Suprapubic skin (tissue), 4 donors: Measurements from ENCODE around the gene COPS3. TPM values are rescaled to one million over a fixed set of nuclear protein-coding genes. Genes with fewer than 3 reads are reported as not detected.
A peak's percentile ranks its signal among the peaks of the same experiment; 100 is the strongest.

Source experiments
- DNase-seq, 2 donors: peaks; one replicate each; pipeline ENCODE4 v3.0.0-alpha.2; 2019; ENCODE audit warnings: low spot score in 2 of 2
- H3K27ac ChIP-seq: fragments of 200-600 bp; sonication (generic); one replicate; pipeline ENCODE4 v1.5.1; 2019
- H3K27me3 ChIP-seq: fragments of 200-600 bp; sonication (generic); one replicate; pipeline ENCODE4 v1.5.1; 2019
- H3K36me3 ChIP-seq: fragments of 200-600 bp; sonication (generic); one replicate; pipeline ENCODE4 v1.5.1; 2019
- H3K4me1 ChIP-seq: fragments of 200-600 bp; sonication (generic); one replicate; pipeline ENCODE4 v1.5.1; 2019
- H3K4me3 ChIP-seq: fragments of 200-600 bp; sonication (generic); one replicate; pipeline ENCODE4 v1.5.1; 2019; ENCODE audit warnings: mild to moderate bottlenecking
- H3K9me3 ChIP-seq: fragments of 200-600 bp; sonication (generic); one replicate; pipeline ENCODE4 v1.5.1; 2019
- EP300 ChIP-seq: sonication (generic); formaldehyde crosslinking; IDR thresholded peaks from one replicate; pipeline ENCODE4 v1.6.1; 2017; ENCODE audit warnings: antibody characterized with exemption
- POLR2A ChIP-seq, 2 donors: fragments of 450-650 bp; IDR thresholded peaks; one replicate each; pipeline ENCODE4 v1.6.1; 2017; ENCODE audit warnings: antibody characterized with exemption in 2 of 2, mild to moderate bottlenecking in 2 of 2, moderate library complexity in 2 of 2
- POLR2AphosphoS5 ChIP-seq, 3 donors: sonication (generic); formaldehyde crosslinking; IDR thresholded peaks; one replicate each; pipeline ENCODE4 v1.6.1; 2017; ENCODE audit warnings: antibody characterized with exemption in 3 of 3
- WGBS: methylation state at CpG from one replicate; pipeline ENCODE4 v1.1.5; 2018; 5-methylcytosine and 5-hydroxymethylcytosine counted together
- total RNA-seq, 4 donors: library from RNA; depleted of rRNA; stranded (reverse); fragments of >200 nt; gene quantifications; one replicate each; pipeline ENCODE4 v1.1.0, GENCODE V29; 2016
- TF ChIP-seq, protein P1 (sequence below), 2 donors: fragments of 200-600 bp in 1 of 2; fragments of 450-650 bp in 1 of 2; sonication (generic) in 1 of 2; IDR thresholded peaks; one replicate each; pipeline ENCODE4 v1.5.1; 2016 to 2019; ENCODE audit warnings: antibody characterized with exemption in 2 of 2, mild to moderate bottlenecking in 1 of 2, moderate library complexity in 1 of 2

Gene COPS3
- total RNA-seq, 4 donors from 2014 or later: 55.0 to 77.3 (median 59.4) TPM

- Histone ChIP-seq H3K27me3 (no peaks in the 10 kb centered on the region), H3K27ac (no peak overlapping the region), H3K36me3 (no peaks in the 10 kb centered on the region), H3K4me3 (peak overlapping the region; percentile 41), H3K4me1 (peaks cover 19% of the 10 kb centered on the region), H3K9me3 (no peaks in the 10 kb centered on the region)
- DNase-seq: peak in 1 of 2 donors; percentile 70
- whole genome bisulfite sequencing: 30% methylated on average over 12 of the region's 35 CpGs
- TF ChIP-seq POLR2A (IDR thresholded peaks at IDR 0.05) (no peak), EP300 (no peak), POLR2AphosphoS5 (IDR thresholded peaks at IDR 0.05) (no peak)
- TF ChIP-seq, protein P1, sequence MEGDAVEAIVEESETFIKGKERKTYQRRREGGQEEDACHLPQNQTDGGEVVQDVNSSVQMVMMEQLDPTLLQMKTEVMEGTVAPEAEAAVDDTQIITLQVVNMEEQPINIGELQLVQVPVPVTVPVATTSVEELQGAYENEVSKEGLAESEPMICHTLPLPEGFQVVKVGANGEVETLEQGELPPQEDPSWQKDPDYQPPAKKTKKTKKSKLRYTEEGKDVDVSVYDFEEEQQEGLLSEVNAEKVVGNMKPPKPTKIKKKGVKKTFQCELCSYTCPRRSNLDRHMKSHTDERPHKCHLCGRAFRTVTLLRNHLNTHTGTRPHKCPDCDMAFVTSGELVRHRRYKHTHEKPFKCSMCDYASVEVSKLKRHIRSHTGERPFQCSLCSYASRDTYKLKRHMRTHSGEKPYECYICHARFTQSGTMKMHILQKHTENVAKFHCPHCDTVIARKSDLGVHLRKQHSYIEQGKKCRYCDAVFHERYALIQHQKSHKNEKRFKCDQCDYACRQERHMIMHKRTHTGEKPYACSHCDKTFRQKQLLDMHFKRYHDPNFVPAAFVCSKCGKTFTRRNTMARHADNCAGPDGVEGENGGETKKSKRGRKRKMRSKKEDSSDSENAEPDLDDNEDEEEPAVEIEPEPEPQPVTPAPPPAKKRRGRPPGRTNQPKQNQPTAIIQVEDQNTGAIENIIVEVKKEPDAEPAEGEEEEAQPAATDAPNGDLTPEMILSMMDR (IDR thresholded peaks at IDR 0.05): no peak
Measured at GRCh38 chr17:17300624-17301568, 19.9 kb upstream of the COPS3 start.

GRCh38 chr17:17298108-17298507 lies 17.1 kb upstream of the COPS3 start:
- DNase-seq: no peak
- no peaks in the 10 kb centered on the region for H3K36me3 ChIP-seq
- no peak overlapping the region for H3K27ac ChIP-seq
- no peaks in the 10 kb centered on the region for H3K9me3 ChIP-seq
- WGBS: 37% methylated on average over 3 of the region's 3 CpGs
- peaks cover 9% of the 10 kb centered on the region for H3K4me1 ChIP-seq
- no peak overlapping the region for H3K4me3 ChIP-seq
- no peaks in the 10 kb centered on the region for H3K27me3 ChIP-seq
- TF ChIP-seq, protein P1 (IDR thresholded peaks at IDR 0.05): no peak
- TF ChIP-seq EP300: no peak

- Histone ChIP-seq H3K36me3 (no peaks in the 10 kb centered on the region), H3K27me3 (no peaks in the 10 kb centered on the region), H3K4me1 (peaks cover 9% of the 10 kb centered on the region), H3K27ac (no peak overlapping the region), H3K9me3 (no peaks in the 10 kb centered on the region), H3K4me3 (no peak overlapping the region)
- no peak for DNase-seq
- 74% methylated on average over 3 of the region's 3 CpGs for WGBS
- TF ChIP-seq, protein P1 (IDR thresholded peaks at IDR 0.05): no peak
- no peak for TF ChIP-seq POLR2A (IDR thresholded peaks at IDR 0.05)
- no peak for TF ChIP-seq POLR2AphosphoS5 (IDR thresholded peaks at IDR 0.05)
- TF ChIP-seq EP300: no peak
Measured at GRCh38 chr17:17297217-17297616, 16.2 kb upstream of the COPS3 start.

GRCh38 chr17:17295141-17295540 lies 14.1 kb upstream of the COPS3 start:
- DNase-seq: no peak
- Histone ChIP-seq H3K27ac (no peak overlapping the region), H3K4me3 (no peak overlapping the region), H3K36me3 (no peaks in the 10 kb centered on the region), H3K27me3 (no peaks in the 10 kb centered on the region), H3K4me1 (no peaks in the 10 kb centered on the region), H3K9me3 (no peaks in the 10 kb centered on the region)
- TF ChIP-seq POLR2A (IDR thresholded peaks at IDR 0.05) (no peak), POLR2AphosphoS5 (IDR thresholded peaks at IDR 0.05) (no peak), EP300 (no peak)
- TF ChIP-seq, protein P1 (IDR thresholded peaks at IDR 0.05): no peak
- WGBS: 98% methylated on average over 4 of the region's 4 CpGs

DNA sequence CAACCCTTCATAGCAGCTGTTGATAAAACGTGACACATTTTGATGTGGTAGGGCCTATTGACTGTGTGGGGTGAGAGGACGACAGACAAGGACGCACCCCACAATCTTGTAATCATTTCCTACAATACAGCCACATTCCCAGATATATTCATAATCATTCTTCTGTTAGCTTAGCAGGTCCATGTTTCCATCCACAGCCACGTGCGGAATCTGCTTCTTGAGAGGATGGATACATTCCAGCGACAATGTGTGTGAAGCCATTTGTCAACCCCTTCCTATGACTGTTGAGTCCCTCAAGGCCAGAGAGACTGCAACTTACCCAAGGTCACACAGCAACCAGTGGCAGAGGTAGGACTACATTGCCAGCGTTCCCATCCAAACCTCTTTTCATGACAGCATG lies 8.7 kb upstream of the COPS3 start:
- Histone ChIP-seq H3K4me3 (no peak overlapping the region), H3K27me3 (no peaks in the 10 kb centered on the region), H3K27ac (no peak overlapping the region), H3K36me3 (no peaks in the 10 kb centered on the region), H3K4me1 (no peaks in the 10 kb centered on the region), H3K9me3 (no peaks in the 10 kb centered on the region)
- WGBS: 66% methylated on average over 7 of the region's 7 CpGs
- no peak for TF ChIP-seq POLR2AphosphoS5 (IDR thresholded peaks at IDR 0.05)
- TF ChIP-seq EP300: no peak
- no peak for TF ChIP-seq POLR2A (IDR thresholded peaks at IDR 0.05)
- TF ChIP-seq, protein P1 (IDR thresholded peaks at IDR 0.05): no peak
- no peak for DNase-seq
